Upper lobe of right lung (tissue), 1 donor: ENCODE results near the gene GCLC. TPM values are rescaled to one million over a fixed set of nuclear protein-coding genes. Genes with fewer than 3 reads are reported as not detected.
"Not testable (repeated sequence)": the region's sequence is repeated elsewhere in the genome, so short reads cannot be mapped to it uniquely, and the experiment has no call there.

Experiments
- ATAC-seq: fragments of 200-7000 bp; cut with Tn5 transposase; one replicate; pipeline ENCODE4 v1.9.1; 2020; ENCODE audit warnings: mild to moderate bottlenecking, moderate library complexity
- DNase-seq: peaks from one replicate; pipeline ENCODE4 v3.0.0-alpha.2; 2020
- H3K27ac ChIP-seq: fragments of 200-600 bp; one replicate; pipeline ENCODE4 v1.8.0; 2022
- H3K27me3 ChIP-seq: fragments of 200-600 bp; one replicate; pipeline ENCODE4 v1.8.0; 2022; ENCODE audit warnings: mild to moderate bottlenecking
- H3K36me3 ChIP-seq: fragments of 200-600 bp; one replicate; pipeline ENCODE4 v1.8.0; 2022
- H3K4me1 ChIP-seq: fragments of 200-600 bp; one replicate; pipeline ENCODE4 v1.8.0; 2022
- H3K4me3 ChIP-seq: fragments of 200-600 bp; one replicate; pipeline ENCODE4 v1.8.0; 2022; ENCODE audit warnings: mild to moderate bottlenecking
- H3K9me3 ChIP-seq: fragments of 200-600 bp; one replicate; pipeline ENCODE4 v1.8.0; 2022
- CTCF ChIP-seq: fragments of 200-600 bp; IDR thresholded peaks from one replicate; pipeline ENCODE4 v1.8.0; 2022; ENCODE audit warnings: antibody characterized with exemption
- intact Hi-C: fragments of 100-400 bp; cut with DNase I; formaldehyde crosslinking; loops from one replicate; pipeline ENCODE4 v1.11.0; 2022
- total RNA-seq: library from RNA; stranded (reverse); fragmentation: NEBNext Ultra II Directional; extraction: Animal tissue kit (Norgen Biotek cat#: 25700); gene quantifications from one replicate; pipeline ENCODE4 v1.2.1, GENCODE V29; 2021
- donor health status: DM: no; HTN: yes; CAD: no; lungs with severe emphysema.

Gene GCLC
- total RNA-seq, 1 donor from 2014 or later: 40.0 TPM

GRCh38 chr6:53486679-53487078, 58.2 kb downstream of the GCLC start:
- H3K4me1 ChIP-seq: peaks cover 9% of the 10 kb centered on the region
- no peak for TF ChIP-seq CTCF
- no peaks in the 10 kb centered on the region for H3K9me3 ChIP-seq
- ATAC-seq (no peak), DNase-seq (no peak)
- H3K27ac ChIP-seq: no peak overlapping the region
- H3K27me3 ChIP-seq: peaks cover 8% of the 10 kb centered on the region
- intact Hi-C loops: no loop called here
- no peaks in the 10 kb centered on the region for H3K36me3 ChIP-seq
- H3K4me3 ChIP-seq: no peak overlapping the region

GRCh38 chr6:53484476-53485280, 60.2 kb downstream of the GCLC start:
- Histone ChIP-seq H3K4me1 (peaks cover 9% of the 10 kb centered on the region), H3K36me3 (no peaks in the 10 kb centered on the region), H3K9me3 (no peaks in the 10 kb centered on the region), H3K27ac (no peak overlapping the region), H3K4me3 (no peak overlapping the region), H3K27me3 (peaks cover 8% of the 10 kb centered on the region)
- TF ChIP-seq CTCF: peak; percentile 98
- intact Hi-C loops: loop anchor here (5.0 kb wide), 1 partner anchor 312 kb away; no protein-coding TSS in a partner anchor
- ATAC-seq (peak; percentile 91), DNase-seq (no peak)

DNA sequence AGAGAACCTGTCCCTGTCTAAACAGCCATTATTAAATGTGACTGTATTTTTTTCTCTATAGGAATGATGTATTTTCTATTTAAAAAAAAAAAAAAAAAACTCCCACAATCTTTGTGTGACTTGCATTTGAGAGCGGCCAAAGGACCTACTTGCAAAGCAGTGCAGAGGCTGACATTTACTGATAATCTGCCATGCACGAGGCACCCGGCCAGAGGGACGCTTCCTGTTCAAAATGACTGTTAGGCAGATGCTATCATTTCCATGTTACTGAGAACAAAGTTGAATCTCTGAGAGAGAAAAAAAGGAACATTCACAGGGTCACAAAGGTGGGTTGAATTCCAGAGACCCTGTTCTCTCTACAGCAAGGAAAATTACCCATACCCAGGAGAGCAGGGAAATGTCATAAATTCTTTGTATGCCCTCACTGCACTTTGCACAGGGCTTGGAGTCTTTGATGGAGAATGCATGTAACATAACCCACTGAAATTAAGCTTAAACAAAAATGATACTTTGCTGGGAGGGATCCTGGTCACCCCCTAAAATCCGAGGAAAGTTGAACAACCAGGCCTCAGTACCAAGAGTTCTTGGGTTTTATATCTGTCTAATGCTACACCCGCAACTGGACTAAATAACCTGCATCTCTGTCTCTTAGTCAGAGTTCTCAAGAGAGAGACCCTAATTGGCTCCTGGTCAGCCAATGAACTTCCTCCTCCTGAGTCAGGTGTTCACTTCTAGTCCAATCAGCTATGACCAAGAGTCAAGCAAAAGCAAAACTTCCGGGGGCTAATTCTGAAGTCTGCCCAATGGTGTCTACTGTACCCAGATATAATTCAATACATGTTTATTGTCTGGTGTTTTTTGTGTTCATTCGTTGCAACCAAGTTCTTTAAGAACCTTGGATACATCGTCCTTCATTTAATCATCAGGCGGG, 61.2 kb downstream of the GCLC start:
- ATAC-seq (peak; percentile 36), DNase-seq (no peak)
- no peaks in the 10 kb centered on the region for H3K36me3 ChIP-seq
- H3K4me3 ChIP-seq: no peak overlapping the region
- no peak for TF ChIP-seq CTCF
- H3K9me3 ChIP-seq: no peaks in the 10 kb centered on the region
- peaks cover 9% of the 10 kb centered on the region for H3K4me1 ChIP-seq
- H3K27me3 ChIP-seq: peaks cover 8% of the 10 kb centered on the region
- no peak overlapping the region for H3K27ac ChIP-seq
- intact Hi-C loops: loop anchor here (5.0 kb wide), 1 partner anchor 311 kb away; no protein-coding TSS in a partner anchor

- Histone ChIP-seq H3K36me3 (no peaks in the 10 kb centered on the region), H3K27me3 (no peaks in the 10 kb centered on the region), H3K27ac (no peak overlapping the region), H3K4me1 (peaks cover 9% of the 10 kb centered on the region), H3K9me3 (no peaks in the 10 kb centered on the region), H3K4me3 (no peak overlapping the region)
- DNase-seq (no peak), ATAC-seq (no peak)
- no peak for TF ChIP-seq CTCF
- intact Hi-C loops: loop anchor here (5.0 kb wide), 1 partner anchor 309 kb away; no protein-coding TSS in a partner anchor
These were observed 63.6 kb downstream of the GCLC start for GRCh38 chr6:53481323-53481722.

- H3K4me3 ChIP-seq, DNase-seq, ATAC-seq, H3K4me1 ChIP-seq, H3K27me3 ChIP-seq, H3K36me3 ChIP-seq, H3K9me3 ChIP-seq, H3K27ac ChIP-seq: not testable (repeated sequence)
- intact Hi-C loops: loop anchor here (5.0 kb wide), 1 partner anchor 308 kb away; no protein-coding TSS in a partner anchor
These were observed 64.1 kb downstream of the GCLC start for GRCh38 chr6:53480774-53481173.
